Left hindlimb (tissue), 1 donor: ENCODE results near the gene PTPRQ.
A peak's percentile ranks its signal among the peaks of the same experiment; 100 is the strongest.
"Not testable (repeated sequence)": the region's sequence is repeated elsewhere in the genome, so short reads cannot be mapped to it uniquely, and the experiment has no call there.

Experiments
- DNase-seq: peaks from one replicate; pipeline ENCODE4 v3.0.0-alpha.2; 2018

PTPRQ gene

DNA sequence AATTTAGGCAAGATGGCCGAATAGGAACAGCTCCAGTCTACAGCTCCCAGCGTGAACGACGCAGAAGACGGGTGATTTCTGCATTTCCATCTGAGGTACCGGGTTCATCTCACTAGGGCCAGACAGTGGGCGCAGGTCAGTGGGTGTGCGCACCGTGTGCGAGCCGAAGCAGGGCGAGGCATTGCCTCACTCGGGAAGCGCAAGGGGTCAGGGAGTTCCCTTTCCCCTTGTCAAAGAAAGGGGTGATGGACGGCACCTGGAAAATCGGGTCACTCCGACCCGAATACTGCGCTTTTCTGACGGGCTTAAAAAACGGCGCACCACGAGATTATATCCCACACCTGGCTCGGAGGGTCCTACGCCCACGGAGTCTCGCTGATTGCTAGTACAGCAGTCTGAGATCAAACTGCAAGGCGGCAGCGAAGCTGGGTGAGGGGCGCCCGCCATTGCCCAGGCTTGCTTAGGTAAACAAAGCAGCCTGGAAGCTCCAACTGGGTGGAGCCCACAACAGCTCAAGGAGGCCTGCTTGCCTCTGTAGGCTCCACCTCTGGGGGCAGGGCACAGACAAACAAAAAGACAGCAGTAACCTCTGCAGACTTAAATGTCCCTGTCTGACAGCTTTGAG, 33.6 kb downstream of the PTPRQ start:
- not testable (repeated sequence) for DNase-seq

DNA sequence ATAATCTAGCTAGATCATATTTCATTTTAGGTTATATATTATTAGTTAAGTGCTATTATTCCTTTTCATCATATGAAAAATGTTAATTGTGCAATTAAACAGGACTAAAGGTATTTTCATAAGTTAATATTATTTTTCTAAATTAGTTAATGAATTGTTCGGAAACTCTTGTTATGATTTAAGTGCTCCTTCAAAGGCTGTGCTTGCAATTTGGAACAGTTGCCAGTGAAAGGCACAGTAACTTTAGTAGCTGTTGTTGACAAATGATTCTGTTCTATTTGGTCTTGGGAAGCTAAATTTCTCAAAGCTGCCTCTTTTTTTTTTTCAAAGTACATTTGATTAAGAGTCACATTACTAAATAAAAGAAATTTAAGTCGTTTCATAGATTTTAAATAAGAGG, 40.7 kb downstream of the PTPRQ start:
- no peak for DNase-seq

DNA sequence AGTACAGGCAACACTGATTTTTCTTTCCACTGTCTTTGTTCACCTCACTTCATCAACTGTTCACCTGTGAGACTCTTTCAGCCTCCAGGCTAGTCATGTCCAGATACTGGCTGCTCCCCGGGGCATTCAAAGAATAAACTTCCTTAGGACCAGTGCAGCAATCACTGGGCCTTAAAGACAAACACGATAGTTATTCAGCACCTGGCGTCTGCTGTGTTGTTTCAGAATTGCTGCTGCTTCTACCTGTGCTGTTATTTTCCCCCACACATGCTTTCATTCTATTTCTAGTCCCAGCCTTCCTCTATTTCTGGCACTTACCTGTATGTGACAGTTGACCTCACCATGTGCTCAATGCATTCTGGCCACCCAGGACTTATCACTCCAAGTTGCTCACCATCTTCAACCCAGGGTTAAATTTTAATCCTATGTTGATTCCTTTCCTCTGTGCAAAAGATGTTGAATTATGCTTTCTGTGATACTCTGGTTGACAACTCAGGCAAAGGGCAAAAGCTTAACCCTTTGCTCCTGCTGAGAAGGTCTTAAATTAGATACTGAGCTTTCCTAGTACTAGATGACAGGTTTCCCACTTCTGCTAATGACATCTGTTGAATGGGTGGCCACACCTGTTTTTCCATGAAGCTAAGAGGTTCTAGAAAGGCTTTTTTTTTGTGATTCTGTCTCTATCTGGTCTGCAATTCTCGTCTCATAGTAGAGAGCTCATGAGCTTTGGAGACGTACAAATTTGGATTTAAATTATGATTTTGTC, 41.4 kb downstream of the PTPRQ start:
- no peak for DNase-seq

DNA sequence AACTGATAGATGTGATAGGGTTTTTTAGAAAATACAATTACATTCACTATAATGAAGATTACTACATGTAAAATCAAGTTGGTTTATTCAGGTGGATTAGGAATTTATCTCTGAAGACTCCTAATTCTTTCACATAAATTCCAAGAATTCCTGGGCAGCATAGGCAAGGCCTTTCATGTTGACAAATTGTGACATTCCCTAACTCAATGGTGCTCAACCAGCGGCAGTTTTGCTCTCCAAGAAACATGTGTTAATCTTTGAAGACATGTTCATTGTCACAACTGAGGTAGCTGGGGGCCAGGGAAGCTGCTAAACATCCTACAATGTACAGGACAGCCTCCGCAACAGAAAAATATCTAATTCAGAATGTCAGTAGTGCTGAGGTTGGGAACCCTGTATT, 46.3 kb downstream of the PTPRQ start:
- no peak for DNase-seq

DNA sequence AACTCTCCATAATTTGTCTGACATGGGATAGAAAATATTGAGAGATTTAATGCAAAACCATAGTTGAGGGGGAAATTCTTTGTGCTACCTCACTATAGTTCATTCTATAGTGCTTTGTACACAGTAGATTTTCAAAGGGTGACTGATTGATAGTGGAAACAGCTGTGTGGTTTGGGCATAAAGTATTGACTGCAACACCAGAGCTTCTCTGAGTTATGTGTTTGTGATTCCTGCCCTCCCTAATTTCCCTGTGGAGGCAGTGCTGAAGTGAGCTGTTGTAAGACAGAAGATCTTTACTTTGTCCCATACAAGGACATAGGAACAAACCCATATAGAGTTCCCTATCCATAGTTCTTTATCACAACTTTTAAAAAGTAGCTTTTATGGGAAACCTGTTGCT, 47.1 kb downstream of the PTPRQ start:
- DNase-seq: no peak

DNA sequence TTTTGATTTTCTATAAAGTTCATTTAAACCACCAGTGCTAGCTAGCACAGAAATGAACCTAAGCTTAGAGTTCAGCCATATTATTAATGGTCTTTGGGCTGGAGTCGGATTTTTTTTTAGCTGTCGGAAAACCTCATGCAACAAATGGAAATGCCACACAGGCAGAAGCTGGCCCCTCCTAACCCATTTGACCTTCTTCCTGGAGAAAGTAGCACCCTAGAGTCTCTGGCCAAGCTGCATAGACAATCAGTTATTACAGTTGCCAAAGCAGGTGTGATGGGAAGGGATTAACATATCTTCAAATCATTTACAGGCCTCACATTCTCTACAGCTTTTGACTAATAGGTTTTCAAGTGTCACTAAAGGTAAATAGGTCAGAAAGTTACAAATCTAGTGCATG, 49.4 kb downstream of the PTPRQ start:
- no peak for DNase-seq

DNA sequence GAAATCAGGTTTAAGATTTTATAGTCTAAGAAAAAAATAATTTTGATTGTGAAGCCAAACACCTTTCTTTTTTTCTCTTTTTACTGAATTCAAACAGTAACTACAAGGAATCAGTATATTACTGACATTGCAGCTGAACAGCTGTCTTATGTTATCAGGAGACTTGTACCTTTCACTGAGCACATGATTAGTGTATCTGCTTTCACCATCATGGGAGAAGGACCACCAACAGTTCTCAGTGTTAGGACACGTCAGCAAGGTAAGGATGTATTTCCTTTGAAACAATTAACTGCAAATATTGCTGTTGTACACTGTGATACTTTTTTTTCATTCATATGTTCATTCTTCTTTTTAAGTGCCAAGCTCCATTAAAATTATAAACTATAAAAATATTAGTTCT, 50.8 kb downstream of the PTPRQ start:
- no peak for DNase-seq

DNA sequence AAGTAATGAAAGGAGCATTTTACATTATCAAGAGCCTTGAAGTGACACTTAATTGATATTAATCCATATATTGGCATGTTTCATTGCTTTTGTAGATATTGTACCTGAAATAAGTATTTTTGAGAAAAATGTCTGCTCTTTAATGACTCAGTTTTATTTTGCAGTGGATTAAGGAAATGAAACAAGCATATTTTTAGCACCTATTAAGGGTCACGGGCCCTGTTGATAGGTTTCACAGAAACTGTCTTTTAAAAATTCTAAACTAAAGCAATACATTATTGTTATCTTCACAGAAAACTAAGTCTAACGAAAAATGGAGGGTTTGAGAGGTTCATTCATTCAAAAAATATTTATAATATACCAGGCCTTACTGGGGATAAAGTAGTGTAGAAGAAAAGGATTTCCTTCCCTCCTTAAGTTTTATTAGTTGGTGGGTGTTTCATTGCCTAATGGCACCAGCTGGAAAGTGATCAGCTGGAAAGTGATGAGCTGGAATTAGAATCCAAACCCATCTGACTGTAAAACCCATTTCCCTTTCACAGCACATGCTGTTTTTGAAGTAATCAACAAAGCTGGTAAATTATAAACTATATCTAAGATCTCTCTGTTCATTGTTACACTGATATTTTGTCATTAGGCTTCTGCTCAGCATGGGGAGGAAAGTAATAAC, 54.2 kb downstream of the PTPRQ start:
- no peak for DNase-seq

DNA sequence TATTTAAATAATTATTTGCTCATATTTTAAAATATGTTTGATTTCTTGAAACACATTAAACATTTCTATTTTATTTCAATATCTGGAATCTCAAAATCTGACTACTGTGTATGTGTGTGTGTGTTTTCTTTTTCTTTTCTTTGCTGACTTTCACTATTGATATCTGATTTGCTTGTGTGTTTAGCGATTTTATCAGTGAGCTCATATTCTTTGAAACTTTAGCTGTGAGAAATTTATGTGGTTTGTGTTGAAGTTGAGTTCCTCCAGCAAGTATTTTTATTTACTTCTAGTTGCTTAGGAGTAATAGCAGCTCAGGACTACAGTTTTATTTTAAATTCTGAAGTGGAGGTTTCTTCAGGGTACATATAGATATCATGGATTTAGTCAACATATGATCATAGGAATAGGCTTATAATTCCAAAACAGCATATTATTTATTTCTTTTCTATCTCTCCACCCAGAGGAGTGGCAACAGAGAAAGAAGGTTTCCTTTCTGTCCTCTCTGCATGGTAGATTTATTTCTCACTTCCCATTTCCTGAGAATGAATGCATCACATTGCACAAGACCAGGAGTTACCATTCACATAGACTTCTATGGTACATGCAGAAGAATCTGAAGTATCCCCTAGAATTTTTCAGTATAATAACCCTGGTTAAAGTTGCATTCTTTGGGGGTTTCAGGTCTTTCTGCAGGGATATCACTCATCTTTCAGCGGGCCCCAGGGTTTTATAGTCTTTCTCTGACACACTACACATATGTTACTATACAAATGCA, 60.5 kb downstream of the PTPRQ start:
- DNase-seq: no peak

DNA sequence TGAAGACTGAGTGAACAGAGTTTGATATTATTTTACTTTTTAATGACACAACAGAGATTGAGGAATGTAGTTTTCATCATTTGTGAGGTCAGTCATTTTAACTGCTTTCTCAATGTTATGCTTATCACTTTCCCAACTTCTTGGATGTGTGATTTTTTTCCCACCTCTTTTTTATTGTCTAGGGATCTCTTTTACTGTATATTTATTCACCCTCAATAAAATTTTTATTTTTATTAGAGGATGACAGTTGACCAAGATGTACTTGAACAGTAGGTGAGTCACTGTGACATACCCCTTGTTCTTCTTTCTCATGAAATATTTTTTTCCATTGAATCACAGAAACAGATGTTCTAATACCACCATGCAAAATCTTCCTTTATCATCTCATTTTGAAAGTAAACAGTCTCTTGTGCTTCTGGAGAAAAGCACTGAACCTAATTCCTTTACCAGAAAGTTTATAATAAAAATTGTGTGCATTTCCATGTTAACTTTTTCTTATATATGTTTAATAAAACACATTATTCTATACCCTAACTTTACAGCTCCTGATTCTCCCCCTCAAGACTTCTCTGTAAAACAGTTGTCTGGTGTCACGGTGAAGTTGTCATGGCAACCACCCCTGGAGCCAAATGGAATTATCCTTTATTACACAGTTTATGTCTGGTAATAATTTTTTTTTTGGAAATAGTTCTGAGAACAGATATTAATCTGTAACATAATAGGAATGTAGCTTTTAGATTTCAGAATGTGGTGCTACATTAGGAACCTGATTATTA, 65.9 kb downstream of the PTPRQ start:
- DNase-seq: peak; percentile 58

DNA sequence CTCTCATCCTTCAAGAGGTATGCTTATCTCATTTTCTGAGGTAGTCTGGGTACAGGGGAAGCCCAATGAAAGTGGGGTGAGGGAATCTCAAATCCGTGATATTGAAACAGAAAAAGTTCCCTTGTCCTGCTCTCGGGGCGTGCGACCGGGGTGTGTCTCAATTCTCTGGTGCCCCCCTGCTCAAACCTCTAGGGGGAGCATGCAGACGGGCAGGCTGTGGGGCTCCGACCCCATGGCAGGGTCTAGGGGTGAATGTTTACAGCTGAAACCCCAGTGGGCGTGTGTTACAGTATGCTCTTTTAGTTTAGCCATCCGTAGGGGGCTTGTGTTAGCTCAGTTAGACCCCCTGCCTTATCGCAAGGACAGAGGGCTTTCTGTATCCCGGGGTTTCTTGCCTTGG, 68.7 kb downstream of the PTPRQ start:
- DNase-seq: no peak

DNA sequence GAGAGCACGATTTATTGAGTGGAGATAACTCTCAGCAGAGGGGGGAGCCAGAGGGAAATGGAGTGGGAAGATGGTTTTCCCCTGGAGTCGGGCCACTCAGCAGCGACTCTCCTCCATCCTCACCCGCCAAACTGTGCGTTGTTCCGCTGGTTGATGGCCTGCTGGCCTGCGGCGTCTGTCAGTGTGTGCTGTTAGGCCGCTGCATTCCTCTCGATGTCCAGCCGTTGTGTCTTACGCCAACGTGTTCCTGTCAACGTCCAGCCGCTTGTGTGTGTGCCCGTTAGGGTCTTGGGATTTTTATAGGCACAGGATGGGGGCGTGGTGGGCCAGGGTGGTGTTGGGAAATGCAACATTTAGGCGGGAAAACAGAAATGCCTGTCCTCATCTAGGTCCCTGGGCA, 69.2 kb downstream of the PTPRQ start:
- no peak for DNase-seq

DNA sequence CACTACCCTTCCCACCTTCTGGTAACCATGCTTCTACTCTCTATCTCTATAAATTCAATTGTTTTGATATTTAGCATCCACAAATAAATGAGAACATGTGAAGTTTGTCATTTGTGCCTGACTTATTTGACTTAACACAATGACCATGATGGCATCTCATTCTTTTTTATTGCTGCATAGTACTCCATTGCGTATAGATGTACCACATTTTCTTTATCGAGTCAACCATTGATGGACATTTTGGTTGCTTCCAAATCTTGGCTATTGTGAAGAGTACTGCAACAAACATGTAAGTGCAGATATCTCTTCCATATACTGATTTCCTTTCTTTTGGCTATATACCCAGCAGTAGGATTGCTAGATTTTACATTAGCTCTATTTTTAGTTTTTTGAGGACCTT, 73.6 kb downstream of the PTPRQ start:
- no peak for DNase-seq

DNA sequence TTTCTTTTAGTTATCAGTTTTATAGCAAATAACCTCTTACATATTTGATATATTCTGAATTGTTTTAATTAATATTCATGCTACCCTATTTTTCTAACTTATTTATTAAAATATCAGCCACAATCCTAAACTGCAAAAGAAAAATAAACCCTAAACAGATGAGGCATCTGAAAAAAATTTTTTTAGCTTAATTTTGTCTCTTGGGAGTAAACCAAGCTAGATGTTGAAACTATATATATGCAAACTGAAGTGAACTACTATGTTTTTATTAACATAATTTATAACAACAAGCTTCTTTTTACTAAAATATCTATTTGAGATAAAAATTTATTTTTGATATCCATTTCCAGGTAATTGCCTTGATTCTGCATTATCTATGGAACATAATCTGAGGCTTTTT, 87.6 kb downstream of the PTPRQ start:
- no peak for DNase-seq

DNA sequence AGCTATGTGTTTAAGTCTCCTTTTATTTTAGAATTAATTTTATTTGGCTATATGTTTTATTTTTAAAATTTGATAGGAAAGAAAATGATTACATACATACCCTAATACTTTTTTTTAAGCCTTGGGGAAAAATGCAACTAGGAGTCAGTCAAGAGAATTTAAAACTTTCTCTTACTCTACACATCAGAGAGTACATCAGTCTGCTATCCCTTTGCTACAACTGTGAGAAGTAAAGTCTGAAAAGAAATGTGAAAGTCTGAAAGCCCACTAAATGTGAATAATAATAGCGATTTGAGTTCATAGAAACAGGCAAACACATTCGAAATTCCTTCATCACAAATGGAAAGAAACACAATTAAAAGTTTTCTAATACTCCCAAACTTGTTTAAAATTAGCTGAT, 95.0 kb downstream of the PTPRQ start:
- DNase-seq: no peak

DNA sequence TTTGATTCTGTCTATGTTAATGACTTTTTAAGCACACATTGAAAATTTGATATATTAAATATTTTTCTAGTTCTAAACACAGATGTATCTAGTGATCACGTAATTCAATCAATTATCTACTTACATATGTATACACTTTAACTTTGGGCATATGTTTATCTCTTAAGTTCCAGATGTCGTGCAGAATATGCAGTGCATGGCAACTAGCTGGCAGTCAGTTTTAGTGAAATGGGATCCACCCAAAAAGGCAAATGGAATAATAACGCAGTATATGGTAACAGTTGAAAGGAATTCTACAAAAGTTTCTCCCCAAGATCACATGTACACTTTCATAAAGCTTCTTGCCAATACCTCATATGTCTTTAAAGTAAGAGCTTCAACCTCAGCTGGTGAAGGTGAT, 105.3 kb downstream of the PTPRQ start:
- no peak for DNase-seq

DNA sequence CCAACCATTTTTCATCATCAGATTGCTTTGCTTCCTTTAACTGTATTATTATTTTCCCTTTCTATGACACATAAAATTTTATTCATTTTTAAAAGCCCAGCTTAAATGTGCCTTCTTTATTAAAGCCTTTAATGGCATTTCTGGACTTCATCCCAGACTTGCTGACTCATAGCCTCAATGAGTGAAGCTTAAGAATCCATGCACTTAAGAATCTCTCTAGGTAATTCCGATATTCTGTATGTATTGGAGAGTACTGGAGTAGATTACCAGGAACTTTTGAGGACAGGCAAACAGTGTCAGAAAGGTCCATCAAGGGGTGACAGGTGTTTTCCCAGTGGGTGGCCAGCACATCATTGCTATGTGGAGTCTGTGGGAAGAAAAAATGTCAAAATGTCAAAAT, 107.9 kb downstream of the PTPRQ start:
- no peak for DNase-seq

DNA sequence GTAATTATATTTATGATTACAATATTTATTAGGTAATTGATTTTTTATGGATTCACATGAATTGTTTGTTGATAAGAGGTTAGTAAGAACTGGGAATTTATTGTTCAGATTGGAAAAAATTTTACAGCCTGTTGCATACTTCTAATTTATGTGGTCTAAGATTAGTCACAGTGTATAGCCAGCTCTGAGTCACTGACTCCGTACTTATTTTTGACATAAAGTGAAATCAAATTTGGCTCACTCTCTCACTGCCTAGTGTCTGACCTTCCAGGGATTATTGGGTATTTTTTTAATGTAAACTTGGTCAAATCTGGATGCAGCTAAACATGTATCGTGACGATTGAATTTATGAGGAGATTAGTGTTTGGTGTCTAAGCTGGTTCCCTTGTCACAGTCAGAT, 109.3 kb downstream of the PTPRQ start:
- no peak for DNase-seq

DNA sequence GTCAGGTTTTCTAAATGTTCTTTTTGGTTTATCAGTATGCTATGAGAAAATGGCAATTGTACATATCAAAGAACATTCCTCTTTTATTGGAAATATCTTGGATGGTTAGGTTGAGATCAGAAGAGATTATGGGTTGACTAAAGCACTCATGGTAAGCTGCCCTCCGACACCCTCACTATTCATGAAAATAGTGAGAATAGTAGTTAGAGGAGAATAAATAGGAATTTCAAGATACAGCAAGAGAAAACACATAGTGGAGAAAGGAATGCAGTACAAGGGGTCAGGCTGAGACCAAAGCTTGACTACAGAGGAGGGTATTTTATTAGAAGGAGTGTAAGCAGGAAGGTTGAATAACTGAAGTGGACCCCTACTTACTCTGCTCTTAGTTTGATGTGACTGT, 112.5 kb downstream of the PTPRQ start:
- DNase-seq: no peak

DNA sequence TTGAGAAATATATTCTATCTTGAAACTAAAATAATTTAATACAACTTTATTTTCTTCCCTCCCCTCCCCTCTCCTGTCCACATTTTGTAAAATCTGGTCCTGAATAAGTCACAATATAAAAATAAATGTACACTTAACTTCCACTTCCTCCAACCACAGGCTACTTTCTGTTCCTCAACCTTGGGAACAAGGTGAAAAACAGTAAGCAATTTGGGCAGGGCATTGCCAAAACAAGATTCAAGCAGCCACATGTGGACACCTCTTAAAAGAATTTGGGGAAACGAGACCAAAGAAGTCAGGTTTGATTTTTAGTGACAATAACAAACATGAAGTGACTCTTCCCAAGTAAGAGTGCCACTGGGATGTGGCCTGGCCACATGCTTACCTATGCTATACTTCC, 115.7 kb downstream of the PTPRQ start:
- DNase-seq: no peak

DNA sequence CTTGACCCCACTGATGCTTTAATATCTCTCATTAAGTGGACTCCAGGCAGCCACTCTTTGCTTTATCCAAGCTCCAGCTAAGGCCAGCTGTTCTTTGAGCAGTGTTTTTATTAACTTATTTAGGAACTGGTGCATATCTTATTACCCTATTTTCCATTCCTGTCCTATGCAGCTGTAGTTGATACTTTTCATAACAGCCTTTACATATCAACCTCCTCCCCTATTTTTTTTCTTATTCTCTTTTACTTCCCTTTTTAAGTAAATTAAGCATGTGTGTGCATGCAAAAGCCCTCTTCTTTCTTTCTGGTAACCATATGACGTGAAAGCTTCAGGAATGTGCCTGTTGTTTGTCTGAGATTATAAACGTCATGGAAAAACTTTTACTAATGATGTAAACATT, 121.2 kb downstream of the PTPRQ start:
- no peak for DNase-seq

DNA sequence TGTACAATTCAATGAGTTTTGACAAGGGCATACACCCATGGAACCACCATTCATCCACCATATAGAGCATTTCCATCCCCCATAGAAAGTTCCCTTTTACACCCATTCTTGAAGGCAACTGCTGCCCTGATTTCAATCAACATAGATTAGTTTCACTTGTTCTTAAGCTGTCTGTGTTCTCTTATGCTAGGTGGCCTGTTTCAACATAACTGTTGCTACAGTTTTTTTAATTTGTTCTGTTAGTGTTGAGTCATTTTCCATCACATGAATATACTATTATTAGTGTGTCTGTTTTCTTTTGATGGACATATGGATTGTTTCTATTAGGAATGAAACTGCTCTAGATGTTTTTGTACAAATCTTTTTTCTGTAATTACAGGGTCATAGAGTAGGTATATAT, 123.4 kb downstream of the PTPRQ start:
- DNase-seq: no peak
